Activated CD8-positive, alpha-beta memory T cell treated with anti-CD3 and anti-CD28 coated beads for 48 hours (primary cell): ENCODE results near the gene ALX4.

ENCODE experiments used
- DNase-seq, 3 experiments: peaks; one replicate each; pipeline ENCODE4 v3.0.0-alpha.2; 2020; ENCODE audit warnings: low read depth in 2 of 3, low spot score in 2 of 3

The ALX4 gene

DNA sequence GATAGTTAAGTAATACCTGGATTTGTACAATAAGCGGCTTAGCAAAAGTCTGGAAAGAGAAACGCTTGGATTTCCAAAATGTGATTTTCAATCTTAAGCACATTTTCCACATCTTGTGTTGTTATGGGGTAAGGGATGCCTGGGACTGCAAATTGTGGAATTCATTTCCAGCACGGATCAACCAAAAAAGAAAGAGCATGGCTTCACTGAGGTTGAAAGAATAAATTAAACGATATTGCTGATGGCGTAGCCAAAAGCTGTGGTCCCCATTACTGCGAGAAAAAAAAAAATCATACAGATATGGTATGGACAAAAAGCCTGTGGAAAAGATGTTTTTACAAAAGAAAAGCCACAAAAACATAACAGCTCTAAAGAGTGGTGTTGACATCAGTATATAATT, 26.0 kb upstream of the ALX4 start:
- DNase-seq: no peak

DNA sequence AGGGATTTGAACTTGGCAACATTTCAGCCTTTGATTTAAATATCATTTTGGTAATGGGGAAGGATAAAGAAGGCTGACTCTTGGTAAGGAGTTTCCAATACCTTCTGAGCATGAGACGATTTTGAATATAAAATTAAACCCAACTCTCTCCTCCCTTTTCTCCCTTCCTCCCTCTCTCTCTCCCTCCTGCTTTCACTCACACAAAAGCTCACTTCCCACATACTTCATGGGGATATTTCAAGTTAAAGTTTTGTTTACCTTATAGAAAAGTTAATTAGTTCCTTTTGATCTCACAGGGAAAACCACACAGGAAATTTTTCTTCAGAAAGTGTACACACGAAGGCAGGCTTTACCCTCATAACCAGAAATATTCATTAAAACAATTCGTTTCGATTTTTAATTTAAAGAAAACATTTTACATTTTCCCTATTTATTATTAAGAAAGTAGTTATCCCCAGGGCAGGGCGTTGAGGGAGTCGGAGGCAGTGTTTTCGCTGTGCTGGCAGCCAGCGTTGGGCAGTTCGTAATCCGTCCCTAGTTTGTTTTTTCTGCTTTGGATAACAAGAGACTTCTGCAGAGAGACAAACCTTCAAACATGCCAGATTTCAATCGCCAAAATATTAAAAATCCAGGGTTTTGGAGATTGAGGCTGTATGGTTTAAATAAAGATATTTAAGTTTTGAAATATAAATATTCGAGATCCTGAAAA, 25.3 kb upstream of the ALX4 start:
- no peak for DNase-seq

DNA sequence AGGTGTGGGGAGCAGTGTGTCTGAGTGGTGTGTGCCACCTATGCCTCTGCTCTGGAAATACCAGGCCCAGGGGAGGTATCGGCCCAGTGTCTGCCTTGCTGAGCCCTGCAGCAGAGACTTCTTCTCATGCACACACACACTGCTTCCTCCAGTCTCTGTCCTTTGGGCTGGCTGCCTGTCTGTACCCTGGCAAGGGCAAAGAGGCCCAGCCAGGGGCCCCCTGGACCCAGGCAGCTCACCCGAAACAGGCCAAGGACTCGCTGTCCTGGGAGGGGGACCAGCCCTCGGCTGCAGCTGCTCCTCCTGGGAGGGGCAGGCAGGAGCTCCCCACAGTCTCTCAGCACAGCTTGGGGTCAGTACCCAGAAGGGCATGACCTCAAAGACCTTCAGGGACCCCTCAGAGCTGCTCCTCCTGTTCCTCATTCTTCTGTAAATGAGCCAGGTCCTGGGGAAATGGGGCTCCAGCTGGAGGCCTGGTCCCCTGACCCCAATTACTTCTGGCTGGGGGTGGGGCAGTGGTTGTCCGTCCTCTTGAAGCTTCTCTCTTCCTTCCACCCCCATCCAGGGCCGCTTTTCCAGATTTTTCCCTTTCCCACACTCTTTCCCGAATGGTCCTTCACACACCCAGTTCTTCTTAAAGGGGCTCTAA, 24.5 kb upstream of the ALX4 start:
- no peak for DNase-seq

DNA sequence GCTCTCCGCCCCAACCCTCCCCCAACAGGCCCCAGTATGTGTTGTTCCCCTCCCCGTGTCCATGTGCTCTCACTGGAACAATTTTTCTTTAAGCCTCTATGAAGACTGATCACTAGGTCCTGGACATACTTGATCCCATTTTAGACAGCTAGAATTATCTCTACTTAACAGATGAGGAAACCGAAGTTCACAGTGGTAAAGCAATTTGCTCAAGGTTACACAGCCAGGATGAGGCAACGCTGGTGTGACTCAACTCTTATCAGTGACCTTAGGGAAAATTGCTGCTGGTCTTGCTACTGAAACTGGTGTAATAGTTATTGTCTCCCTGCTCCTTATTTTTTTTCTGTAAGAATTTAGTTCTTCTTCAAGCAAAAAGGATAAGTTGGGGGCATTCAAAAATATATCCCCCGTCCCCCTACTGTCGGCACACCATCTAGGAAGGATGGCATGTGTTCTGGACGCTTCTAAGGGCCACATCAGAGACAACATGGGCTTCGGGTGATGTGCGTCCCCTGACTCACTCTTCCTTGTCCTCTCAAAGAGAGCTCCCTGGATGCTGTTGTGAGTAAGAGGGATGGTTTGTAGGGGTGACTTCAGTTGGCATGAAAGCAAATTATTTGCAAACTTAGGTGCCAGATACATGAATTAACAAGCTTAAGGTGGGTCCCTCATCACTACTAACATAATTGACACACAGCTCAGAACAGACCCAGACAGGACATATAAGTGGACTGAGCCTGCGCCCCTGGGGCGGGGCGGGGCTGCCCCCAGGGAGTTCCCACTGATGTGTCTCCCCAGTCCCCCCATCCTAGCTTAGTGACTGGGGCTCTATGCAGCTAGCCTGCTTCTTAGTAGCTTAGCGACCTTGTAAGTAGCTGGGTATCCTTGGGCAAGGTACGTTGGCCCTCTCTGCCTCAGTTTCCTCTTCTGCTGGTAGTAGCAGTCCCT, 23.6 kb upstream of the ALX4 start:
- no peak for DNase-seq

DNA sequence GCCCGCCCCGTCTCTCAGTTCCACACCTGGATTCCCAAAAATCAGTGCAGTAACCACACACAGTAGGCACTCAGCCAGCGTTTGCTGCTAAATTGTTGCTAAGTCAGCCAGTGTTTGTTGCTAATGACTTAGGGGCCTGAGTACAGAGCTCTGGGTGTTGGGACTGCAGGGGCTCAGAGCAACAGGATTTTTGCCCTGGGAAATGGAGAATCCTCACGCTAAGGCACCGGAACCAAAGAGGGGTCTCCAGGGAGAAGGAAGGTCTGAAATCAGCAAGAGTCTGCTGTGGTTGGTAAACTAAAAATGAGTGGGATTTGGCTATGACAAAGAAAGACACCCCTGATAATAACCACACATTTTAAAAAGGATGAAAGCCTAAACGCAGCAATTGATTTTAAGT, 22.7 kb upstream of the ALX4 start:
- DNase-seq: no peak

DNA sequence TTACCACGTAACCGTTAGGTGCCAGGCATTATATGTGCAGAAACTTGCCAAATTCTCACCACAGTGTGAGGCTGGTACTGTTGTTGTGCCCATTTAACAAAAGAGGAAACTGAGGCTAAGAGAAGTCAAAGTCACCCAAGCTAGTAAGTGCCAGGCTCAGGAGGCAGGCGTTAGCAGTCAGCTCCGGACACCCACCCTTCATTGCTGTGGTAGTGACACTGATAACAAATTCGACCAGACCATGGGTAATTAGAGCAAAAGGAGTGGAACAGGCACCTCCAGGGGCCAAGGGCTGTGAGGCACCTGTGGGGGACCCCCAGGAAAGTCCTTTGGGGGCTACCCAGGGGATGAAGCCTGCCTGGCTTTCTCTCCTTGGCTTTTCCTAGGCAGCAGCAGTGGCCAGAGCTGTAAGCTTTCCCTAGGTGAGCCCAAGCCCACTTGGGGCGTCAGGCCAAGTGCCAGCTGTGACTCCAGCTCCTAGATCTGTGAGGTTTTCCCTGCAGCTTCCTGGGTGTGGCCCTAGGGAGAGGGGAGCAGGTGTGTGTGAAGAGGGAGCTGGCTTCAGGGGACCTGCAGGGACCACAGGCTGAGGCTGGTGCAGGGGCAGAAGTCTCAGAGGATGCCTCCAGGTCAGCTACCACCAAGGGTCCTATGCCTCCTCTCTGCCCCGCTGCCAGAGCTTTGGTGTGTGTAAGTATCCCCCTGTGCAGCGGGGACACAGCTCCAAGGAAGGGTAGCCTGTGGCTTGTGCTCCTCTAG, 19.7 kb upstream of the ALX4 start:
- no peak for DNase-seq

DNA sequence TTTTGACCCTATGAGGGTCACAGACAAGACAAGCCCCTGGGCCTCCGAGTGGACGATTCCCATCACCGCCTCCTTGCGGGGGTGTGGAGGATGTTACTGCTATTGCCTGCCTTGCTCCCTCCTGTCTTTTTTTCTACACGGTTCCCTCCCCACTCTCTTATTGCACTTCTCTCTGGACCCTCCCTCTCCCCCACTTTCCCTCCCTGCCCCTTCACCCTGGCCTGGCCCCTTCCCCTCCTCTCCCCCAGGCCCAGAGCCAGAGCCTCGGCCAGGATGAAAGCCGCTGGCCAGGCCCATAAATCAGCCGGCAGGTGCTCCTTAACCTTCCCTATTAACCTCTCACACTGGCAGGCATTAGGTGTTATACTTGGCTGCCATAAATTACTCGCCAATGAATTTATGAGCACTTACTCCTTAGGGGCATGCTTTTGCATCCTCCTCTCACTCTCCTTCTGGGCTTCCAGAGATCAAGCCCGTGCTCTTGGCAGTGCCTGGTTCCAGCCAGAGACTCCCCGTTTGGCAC, 18.3 kb upstream of the ALX4 start:
- DNase-seq: no peak

DNA sequence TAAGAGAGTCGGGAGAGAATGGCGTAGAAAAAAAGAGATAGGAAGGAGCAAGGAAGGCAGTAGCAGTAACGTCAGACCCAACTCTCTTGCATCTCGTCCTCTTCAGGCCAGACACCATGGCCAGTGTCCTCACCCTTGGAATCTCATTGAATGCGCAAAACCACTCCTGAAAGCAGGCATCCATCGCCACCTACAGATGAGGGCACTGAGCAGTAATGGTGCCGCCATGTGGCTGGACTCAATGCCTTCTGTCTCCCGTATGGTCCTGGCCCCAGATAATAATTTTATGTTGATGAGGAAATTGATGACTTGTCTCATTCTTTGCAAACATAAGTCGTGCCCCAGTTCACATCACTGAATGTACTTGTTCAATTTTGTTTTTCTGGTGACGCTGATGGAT, 17.8 kb upstream of the ALX4 start:
- DNase-seq: no peak

DNA sequence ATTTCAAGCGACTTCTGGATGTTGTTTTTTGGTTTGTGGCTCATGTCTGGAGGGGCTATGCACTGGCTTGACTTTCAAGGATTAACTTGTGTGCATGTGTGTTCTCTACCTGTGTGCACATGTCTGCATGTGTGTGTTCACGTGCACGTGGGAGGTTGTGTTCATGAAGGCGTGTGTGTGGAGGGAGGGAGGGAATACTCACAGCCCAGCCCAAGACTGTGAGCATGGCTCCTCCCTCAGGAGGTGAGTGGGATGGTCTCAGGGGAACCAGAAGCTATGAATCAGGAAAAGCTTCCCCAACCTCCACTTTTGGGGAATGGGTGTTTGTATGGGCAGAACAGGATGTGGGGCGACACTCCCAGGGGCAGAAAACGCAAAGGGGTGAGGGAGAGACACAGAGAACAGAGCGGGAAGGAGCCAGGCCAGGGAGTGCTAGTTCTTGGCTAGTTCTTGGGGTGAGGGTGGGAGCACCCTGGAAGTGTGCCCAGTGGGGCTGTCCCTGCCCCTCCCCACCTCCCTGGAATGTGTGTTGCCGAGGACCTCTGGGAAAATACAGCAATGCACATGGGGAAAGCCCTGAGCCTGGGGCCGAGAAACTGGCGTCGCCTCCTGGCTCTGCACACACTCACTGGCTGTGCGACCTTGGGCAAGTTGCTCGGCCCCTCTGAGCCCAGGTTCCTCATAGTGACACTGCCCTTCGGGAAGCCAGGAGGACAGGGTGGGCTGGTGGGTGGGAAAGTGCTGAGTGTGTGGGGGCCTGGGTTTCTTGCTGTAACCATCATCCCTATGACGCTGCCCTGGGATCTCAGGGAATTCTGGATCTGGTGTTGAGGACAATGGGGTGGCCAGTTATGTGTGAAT, 16.9 kb upstream of the ALX4 start:
- DNase-seq: no peak

DNA sequence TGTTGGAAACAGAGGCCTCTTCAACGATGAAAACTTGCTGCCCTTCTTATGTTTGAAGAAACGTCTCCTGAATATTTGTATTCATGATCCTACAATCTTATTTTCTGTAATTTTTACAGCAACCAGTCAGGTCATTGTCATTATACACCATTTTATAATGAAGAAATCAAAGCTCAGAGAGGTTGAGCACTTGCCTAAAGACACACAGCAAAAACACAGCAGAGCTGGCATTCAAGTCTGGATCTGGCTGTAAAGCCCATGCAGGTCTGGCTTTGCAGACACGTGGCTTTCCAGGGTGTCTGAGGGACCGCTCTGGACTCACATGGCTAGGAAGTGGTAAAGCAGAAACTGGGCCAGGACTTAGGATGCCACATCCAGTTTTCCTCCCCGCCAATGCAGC, 15.8 kb upstream of the ALX4 start:
- no peak for DNase-seq

DNA sequence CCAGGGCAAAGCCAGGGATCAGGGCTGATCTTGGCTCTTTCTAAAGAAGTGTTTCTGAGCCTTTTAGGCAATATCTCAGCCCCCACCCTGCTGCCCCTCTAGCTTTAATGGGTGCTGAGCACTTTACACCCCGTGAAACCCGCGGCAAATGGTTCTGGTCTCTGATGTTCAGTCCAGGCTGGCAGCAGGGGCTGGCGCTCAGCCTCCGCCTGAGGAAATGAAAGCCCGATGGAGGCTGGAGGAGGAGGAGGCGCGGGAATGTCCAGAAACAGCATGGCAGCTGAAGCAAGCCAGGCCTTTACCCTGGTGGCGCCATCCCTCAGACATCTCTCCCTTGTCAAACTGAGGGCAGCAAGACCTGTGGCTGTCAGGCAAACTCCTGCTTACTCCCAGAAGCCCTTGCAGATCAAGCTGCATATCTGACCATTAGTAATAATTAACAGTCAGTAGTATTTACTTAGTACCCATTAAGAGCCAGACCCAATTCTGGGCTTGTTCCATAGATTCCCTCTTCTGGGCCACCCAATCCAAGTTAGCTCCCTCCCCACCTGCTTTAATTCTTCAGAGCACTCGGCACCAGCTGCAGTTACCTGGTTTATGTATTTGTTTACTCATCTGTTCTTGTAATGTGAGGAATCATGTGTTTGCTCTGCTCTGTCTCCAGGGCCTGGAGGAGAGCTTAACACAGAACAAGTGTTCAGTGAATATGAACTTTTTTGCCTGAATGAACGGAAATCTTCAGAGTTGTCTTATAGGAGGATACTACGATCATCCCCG, 15.0 kb upstream of the ALX4 start:
- no peak for DNase-seq

DNA sequence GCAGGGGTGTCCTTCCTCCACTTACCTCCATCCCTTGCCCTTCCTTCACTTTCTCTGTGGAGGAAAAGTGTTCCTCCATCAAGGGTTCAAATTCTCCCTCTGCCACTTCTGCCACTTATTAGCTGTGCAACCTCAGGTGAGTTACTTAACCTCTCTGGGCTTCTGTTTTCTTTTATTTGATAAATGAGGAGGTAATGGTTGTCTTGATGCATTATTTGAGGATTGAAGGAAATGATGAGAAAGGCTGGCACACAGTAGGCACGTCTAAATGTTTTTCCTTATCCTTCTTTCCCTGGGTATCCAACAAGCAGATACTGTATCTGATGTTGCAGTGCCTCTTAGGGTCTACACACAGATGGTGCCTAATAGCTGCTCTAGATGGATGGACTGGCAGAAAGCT, 14.3 kb upstream of the ALX4 start:
- DNase-seq: no peak

DNA sequence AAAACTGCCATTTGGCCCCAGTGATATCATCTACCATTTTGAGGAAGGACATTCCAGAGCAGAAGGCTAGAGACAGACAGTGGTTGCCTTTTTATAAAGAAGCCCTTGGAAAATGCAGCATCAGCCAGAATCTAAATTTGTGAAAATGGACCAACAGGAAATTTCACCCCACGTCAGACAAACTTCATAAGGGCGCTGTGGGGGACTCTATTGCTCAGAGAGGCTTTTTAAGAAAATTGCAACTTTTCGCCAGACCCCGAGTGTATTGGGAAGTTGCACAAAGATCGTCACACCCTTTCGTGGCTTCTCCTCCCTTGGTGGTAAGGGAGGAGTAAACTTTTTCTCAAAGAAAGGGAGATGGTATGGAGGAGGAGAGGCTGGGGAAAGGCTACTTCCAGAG, 12.3 kb upstream of the ALX4 start:
- no peak for DNase-seq

DNA sequence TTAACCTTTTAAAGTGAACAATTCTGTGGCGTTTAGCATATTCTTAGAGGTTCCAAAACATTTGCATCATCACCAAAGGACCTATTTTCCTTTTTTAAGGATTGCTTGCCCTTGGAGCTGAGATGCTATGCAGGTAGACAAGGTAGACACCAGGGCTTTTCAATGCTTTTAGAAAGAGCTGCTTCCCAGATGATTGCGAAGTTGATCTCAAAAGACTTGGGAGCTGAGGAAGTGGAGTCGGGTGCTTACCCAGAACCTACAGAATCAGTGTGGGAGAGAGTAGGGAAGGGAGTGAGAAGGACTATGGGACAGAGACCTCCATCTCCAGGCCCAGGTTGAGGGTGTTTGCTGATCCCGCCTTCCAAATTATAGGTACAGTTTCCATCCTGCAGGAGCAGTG, 11.1 kb upstream of the ALX4 start:
- no peak for DNase-seq

DNA sequence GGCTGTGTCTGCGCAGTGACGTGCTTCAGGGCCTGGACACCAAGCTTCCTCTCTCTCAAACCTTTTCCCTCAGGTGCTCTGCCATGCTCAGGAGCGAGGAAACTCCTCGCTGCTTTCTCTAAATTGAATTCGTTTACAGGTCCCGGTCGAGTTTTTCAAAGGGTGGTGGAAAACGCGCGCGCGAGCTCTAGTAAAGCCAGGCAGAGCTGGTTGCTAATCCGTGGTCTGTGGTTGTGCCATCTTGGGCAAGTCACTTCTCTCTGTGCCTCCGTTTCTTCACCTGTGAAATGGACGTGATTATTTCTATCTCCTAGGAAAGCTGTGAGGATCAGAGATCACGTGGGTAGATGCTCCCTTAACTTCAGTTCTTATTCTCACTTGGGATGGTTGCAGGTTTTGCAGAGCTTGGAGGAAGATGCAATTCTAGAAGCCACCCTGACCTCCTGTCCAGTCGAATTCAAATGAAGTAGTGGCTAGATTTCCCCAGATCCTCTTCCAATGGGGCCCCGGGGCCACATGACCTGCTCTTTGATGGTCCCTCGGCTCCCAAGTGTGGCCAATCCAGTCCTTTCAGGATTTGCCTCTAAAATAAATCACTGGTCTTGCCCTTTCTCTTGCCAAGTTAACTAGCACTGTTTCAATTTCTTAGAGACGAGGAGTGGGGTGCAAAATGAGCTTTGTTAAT, 10.5 kb upstream of the ALX4 start:
- DNase-seq: no peak

DNA sequence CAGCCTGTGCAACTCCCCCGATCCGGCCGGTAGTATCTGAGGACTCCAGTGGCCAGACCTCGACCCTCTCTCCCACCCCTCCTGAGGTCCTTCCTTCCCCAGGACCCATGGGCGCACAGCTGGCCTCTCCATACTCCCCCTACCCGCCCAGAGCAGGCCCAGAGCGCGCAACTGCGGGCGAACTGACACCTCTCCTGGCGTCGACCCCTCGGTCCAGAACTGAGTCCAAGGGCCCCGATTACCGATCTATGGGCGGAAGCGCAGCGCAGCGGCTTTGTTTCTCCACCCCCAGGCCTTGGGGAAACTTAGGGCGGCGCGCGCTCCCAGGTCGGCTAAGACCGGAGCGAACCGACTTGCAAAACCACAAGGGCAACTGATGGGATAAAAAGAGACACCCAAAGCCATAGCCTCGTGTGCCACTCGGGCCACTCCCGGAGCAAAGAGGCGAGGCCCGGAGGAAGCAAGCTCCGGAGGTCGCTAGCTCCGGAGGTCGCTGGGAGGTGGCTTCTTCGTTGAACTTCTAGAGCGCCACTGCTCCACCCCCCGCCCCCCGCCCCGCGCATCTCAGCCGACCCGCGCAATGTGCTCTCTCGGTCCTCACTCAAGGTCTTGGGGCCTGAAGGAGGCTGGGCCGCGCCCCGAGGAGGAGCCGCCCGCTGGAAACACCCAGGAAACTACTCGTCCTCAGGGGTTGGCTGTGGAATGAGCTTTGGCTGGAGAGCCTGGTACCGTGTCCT, 9.8 kb upstream of the ALX4 start:
- no peak for DNase-seq

DNA sequence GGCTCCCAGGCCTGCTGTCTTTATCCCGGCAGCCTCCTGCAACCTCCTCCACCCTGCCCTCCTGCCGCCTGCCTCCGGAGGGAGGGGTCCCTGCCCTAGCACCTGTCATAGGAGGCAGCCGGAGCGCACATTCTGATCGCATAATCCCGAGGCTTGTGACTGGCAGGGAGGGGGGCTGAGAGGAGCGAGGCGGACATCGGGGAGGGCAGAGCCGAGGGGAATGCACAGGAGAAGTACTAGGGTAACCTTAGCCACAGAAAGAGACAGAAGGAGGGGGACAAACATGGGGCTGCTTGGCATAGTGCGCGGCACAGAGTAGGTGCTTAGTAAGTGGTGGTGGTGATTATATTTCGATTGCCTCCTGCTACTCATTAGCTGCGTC, 9.2 kb upstream of the ALX4 start:
- no peak for DNase-seq

DNA sequence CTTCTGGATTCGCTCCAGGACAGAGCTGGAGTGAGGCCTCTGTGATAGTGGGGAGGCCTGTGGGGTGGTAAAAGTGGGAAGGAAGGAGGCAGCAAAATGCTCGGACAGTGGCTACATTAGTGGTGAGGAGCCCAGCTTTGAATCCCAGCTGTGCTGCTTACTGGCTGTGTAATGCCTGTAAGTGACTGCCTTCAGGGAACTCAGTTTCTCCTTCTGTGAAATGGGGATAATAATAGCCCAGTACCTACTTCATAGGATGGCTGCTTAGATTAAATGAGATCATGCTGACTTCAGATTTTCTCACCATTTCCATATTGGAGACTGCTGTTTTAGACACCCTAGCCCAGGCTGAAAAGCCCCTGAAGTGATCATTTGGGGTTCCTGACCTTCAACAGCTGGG, 8.4 kb upstream of the ALX4 start:
- DNase-seq: no peak
